Measurements from ENCODE around the gene USP14. TPM values are rescaled to one million over a fixed set of nuclear protein-coding genes. Genes with fewer than 3 reads are reported as not detected.

Gene USP14
- total RNA-seq, 1 donor from 2014 or later: 58.3 TPM

DNA sequence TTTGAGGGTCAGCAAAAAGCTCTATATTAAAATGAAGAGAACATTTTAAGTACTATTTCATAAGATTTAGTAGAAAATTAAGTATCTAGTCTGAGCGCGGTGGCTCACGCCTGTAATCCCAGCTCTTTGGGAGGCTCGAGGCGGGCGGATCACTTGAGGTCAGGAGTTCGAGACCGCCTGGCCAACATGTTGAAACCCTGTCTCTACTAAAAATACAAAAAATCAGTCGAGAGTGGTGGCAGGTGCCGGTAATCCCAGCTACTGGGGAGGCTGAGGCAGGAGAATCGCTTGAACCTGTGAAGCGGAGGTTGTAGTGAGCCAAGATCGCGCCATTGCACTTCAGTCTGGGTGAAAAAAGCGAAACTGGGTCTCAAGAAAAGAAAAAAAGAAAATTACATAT is 1.6 kb downstream of the USP14 start:
- DNase-seq (ENCODE audit: low spot score): no peak

DNA sequence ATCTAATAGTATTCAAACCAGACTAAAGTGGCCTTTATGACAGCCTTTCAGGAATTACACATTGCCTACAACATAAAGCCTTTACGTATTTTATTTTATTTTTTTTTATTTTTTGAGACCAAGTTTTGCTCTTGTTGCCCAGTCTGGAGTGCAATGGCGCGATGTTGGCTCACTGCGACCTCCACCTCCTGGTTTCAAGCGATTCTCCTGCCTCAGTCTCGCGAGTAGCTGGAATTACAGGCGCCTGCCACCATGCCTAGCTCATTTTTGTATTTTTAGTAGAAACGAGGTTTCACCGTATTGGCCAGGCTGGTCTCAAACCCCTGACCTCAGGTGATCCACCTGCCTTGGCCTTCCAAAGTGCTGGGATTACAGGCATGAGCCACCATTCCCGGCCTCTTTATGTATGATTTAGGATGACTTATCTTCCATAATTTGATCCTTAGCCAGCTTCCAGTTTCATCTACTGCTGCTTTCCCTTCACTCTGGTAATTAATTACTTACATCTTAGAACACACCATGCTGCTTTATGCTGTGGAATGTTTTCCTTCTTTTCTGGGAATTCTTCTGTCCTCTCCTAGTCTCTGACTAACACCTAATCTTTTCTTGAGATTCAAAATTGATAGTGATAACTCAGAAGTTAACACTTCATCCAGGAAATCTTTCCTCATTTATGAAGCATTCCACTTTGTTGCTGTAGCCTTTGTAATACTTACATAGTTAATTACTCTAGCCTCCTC is 2.6 kb downstream of the USP14 start:
- DNase-seq (ENCODE audit: low spot score): no peak

DNA sequence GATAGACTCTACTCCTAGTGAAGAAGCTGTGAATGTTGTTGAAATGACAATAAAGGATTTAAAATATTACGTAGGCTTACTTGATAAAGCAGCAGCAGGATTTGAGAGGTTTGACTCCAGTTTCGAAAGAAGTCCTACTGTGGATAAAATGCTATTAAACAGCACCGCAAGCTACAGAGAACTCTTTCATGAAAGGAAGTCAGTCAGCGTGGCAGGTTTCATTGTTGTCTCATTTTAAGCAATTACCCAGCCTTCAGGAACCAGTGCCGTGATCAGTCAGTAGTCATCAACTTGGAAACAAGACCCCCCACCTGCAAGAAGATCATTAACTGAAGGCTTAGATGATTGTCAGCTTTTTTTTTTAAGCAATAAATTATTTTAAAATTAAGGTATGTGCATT is 14.0 kb downstream of the USP14 start:
- no peak for DNase-seq (ENCODE audit: low spot score)

DNA sequence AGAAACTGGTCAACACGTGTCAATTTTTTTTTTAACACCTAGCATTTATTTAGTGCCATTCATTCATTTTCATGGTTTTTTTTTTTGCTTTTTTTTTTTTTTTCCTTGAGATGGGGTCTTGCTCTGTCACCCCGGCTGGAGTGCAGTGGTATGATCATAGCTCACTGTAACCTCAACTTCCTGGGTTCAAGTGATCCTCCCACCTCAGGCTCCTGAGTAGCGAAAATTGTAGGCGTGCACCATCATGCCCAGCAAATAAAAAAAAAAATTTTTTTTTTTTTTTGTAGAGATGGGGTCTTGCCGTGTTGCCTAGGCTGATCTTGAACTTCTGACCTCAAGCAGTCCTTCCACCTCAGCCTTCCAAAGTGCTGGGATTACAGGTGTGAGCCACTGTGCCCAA is 21.1 kb downstream of the USP14 start:
- DNase-seq (ENCODE audit: low spot score): no peak

DNA sequence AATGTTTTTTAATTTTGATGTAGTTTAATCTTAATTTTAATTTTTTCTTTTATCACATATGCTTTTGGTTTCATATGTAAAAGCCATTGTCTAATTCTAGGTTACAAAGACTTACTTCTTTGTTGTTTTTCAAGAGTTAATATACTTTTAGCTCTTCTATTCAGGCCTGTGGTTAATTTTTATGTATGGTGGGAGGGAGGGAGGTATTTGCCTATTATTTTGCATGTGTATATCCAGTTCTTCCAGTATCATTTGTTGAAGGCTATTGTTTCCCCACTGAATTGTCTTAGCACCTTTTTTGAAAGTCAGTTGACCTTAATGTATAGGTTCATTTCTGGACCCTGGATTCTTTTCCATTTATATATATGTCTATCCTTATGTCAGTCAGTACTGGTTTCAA is 23.4 kb downstream of the USP14 start:
- no peak for DNase-seq (ENCODE audit: low spot score)

DNA sequence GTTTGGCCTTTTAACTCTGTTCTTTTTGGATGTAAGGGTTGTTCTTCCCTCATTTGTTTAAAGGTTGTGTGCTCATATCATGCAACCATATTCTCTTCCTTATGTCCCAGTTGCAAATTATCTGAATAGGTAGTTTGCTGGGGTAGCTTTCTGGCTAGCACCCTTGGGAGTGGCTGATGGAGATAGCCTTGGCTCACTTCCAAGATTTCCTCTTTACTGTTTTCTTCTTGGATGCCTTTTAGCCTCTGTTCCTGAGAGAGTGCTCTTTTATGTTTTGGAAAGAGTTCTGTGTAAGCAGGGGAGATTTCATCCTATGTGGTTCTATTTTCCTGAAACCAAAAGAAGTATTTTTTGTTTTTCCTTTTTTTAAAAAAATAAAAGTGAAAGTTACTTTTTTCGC is 25.4 kb downstream of the USP14 start:
- no peak for DNase-seq (ENCODE audit: low spot score)

DNA sequence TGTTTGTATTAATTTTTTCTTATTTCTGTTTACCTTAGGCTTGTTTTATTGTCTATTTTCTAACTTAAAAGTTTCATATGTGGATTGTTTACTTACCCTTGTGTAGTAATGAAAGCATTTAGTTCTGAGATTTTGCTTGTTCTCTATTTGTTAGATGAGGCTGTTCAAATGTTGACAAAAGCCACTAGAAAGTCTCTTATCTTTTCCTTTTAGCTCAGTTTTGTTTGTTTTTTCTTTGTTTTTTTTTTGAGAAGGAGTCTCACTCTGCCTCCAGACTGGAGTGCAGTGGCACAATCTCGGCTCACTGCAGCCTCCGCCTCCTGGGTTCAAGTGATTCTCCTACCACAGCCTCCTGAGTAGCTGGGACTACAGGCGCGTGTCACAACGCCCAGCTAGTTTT is 30.9 kb downstream of the USP14 start:
- DNase-seq (ENCODE audit: low spot score): no peak

DNA sequence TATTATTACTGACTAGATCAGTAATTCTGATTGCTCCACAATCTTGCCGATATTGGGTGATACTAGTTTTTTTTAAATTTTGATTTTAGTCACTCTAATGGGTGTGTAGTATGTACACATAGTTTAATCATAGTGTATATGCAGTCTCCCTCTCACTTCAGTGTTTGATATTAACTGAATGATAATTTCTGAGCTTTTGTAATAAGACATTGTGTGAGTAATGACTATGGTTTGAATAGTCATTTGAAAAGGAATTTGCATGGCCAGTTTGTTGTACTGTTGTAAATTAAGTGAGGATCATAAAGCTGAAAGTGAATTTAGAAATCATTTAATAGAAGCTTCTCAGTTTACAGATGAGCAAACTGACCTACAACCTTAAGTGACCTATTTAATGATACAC is 33.4 kb downstream of the USP14 start:
- DNase-seq (ENCODE audit: low spot score): no peak

DNA sequence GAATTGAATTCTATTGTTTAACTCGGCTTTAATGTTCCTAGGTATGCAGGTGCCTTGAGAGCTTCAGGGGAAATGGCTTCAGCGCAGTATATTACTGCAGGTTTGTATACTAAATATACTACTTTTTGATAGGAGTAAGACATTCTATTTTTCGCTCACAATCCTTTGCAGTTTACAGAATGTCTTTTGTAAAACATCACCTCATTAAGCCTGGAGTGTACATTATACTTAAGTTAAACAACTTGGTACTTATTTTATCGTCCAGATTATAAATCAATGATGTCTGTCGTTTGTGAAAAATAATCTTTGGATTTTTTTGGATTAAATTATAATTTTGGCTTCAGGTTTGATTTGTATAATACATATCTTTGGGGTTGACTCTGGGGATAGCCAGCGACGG is 34.4 kb downstream of the USP14 start:
- no peak for DNase-seq (ENCODE audit: low spot score)

DNA sequence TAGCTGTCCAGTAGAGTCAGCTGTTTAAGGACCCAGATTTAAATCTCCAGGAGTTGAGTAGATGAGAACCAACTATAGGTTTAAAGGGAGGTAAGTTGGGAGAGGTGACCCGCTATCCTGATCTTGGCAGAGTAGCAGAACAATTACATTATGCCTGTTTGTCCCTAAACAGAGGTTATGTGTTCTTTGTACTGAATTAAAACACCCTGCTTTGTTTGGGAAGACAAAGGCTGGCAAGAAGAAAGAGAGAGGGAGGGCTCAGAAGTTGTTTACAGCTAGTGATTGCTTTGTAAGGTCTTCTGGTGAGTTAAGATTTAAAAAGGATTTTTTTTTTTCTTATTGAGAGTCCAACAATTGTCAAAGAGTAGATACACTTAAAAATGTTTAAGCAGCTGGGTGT is 37.3 kb downstream of the USP14 start:
- DNase-seq (ENCODE audit: low spot score): no peak

DNA sequence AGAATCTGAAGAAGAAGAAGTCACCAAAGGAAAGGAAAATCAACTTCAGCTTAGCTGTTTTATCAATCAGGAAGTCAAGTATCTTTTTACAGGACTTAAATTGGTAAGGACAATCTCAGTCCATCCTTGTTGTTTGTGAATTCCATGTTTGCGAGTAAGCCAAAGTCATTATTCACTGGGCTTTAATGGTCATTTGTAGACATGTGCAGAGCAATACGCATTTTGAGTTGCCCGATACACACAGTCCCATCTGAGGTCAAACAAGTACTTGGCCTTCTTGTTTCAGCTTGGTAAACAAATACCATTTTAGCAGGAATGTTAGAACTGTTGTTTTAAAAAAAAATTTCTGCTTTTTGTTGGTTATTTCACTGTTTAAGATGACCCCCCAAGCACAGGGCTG is 40.9 kb downstream of the USP14 start:
- no peak for DNase-seq (ENCODE audit: low spot score)

DNA sequence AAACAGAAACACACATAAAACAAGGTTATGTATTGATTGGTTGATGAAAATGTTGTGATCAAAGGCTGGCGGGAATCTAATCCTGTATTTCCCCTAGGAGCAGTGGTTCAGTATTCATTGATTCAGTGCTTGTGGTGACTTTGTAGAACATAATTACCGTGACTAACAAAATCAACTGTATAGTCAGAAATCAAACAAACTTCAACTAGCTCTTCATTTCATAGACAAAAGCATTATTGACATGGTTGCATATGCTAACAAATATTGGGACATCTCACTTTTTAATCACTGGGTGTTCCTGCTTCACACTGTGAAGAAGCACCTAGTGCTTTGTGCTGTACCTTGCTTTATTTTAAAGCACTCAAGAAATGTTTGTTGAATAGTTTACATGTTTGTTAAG is 41.4 kb downstream of the USP14 start:
- no peak for DNase-seq (ENCODE audit: low spot score)

DNA sequence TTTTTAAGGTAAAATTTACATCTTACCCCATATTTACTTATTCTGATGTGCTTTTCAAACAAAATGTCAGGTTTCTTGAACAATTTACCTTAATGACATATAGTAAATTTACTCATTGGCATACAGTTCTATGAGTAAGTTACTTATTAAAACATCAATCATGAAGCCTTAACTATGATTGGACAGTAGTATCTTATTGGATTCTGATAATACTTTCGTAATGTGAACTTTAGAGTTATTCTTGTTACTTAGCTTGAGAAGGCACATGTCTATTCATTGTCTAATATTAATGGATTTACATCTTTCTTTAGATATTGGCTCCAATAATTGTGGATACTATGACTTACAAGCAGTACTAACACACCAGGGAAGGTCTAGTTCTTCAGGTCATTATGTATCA is 51.7 kb downstream of the USP14 start:
- no peak for DNase-seq (ENCODE audit: low spot score)

DNA sequence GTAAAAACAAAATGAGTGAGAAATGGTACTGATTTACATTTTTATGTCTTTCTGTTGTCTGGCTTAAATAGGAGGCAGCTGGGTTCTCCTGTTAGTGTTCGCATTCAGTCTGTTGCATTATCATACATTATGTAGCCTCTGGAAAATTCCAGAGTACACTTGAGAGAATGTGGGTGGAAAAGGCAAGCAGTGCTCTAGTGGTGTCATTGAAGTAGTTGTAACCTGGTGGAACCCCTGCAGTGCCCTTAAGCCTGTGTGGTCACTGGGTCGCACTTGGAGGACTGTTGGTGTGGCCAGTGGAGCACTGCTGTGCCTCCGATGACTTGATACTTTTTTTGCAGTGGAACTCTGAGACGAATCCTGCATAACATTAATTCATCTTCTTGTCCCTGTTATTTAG is 52.4 kb downstream of the USP14 start:
- DNase-seq (ENCODE audit: low spot score): no peak

DNA sequence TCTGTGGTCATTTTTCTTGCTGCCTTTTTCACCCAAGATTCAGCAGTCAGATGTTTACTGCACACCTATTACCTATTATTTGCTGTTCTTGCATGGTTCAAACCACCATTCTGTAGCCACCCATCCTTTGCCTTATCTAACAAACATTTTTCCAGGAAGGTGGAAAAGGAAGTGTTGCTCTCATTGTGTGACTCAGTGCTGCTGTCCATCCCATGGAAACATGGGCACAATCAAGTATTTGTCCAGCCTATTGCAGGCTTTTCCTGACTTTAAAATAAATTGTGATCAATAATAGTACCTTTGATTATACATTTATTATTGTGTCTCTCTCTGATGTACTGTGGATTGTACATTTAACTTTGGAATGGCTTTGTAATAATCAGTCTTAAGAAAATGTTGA is 53.2 kb downstream of the USP14 start:
- no peak for DNase-seq (ENCODE audit: low spot score)

DNA sequence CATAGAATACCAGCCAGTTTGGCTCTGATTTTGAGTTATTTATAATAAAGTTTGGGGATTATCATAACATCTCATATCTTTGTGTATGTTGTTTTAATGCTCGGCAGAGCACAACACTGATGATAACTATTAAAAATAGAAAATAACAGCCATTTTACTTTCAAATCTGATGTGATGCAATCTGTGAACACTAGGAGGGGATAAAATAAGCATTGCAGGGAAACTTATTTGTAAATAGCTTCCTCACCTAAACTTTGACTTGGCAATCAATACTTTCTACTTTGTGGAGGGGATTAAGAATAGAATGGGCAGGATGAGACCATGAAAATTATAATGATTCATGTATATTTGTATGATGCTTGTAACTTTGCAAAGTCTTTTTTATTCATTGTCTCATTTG is 54.4 kb downstream of the USP14 start:
- no peak for DNase-seq (ENCODE audit: low spot score)

DNA sequence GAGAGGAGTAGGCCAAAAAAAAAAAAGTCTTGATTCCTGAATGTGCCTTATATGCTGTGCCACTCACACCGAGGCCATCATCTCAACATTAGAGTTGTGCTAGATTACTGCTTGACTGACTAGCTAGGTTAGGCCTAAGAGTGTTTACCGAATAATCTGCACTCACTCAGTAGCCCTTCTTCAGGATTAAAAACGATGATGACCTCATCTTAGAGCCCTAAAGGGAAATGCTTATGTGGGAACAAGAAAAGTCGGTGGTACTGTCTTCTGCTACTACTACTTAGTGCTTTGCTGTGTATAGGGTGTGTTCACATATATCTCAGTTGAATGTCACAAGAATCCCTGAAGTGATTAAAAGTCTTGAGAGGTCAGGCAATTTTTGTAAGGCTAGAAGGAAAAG is 55.1 kb downstream of the USP14 start:
- no peak for DNase-seq (ENCODE audit: low spot score)

DNA sequence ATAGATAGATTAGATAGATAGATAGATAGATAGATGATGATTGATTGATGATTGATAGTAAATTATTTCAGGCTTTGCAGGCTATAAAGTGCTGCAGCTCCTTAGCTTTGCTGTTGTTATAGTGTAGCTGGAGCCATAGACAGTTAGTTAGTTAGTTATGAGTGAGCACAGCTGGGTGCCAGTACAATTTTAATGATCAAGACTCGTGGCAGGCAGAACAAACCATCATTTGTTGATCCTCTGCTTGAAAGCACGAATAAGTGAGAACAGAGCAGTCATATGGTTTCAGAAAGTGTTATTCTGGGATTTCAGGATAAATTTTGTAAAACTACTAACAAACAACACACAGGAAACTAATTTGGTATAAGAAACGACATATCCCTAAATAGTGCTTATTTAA is 55.6 kb downstream of the USP14 start:
- no peak for DNase-seq (ENCODE audit: low spot score)

DNA sequence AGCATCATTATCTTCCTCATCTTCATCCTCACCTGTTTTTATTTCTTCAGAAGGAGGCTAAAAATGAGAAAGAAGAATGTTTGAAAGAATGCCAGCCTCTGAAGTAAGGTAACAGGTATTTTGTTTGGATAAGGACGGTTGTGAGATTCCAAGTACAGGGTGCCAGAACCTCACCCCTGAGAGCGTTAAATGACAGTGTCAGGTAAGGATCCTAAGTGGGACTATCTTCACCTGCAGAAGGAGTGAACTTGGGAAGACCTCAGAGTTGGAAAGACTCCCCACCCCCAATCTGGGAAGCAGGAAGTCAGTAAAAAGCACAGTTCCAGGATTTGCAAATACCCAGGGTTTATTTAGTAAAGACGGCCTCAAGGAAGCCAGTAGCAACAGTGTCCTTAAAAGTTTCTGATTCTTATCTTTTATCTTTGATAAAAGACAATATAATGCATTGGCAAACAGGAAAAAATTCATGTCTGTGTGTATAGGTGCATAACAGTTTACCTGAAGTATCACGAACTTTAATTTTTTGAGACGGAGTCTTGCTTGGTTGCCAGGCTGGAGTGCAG is 57.2 kb downstream of the USP14 start:
- no peak for DNase-seq (ENCODE audit: low spot score)

DNA sequence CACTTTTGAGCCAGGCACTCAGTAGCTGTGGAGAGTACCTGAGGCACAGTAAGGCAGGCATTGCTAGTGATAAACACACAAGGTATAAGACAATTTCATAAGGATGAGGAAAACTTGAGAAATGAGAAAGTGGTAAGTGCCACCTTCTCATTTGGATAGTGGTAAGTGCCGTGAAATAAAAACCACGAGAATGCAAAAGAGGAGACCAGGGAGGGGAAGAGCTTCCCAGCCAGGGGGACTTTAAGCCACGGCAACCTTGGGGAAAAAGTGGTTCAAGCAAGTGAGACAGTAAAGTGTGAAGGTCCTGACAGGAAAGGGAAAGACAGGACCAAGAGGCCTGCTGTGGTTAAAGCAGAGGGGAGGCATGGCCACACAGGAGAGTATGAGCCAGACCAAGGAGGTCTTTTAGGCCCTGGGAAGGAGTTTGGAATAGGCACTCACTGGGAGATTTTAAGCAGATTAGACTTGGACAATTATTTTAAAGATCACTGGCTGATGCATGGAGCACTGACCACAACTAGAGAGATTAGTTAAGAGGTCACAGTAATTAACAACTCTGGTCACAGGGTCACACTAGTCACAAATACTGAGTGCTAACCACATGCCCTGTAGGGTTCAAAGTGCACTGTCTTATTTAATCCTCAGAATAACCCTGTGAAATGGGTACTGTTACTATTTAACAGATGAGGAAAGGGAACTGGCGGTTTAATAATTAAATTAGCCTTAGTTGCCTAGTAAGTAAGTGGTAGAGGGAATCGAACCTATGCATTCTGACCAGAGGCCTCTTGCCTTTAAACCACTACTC is 59.4 kb downstream of the USP14 start:
- no peak for DNase-seq (ENCODE audit: low spot score)

DNA sequence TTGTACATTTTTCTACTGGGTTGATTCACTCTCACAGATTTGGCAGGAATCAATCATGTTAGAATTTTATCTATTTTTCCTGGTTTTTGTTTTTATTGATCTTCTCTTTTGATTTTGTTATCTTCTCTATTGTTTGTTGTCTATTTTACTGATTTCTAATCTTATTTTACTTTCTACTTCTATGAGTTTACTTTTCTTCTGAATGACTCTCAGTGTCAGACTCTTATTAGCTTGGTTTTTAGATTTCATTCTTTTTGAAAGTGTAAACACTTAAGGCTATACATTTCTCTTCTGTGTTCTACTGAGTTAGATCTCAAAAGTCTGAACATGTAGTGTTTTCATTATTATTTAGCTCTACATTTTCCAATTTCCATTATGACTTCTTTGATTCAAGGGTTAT is 62.4 kb downstream of the USP14 start:
- no peak for DNase-seq (ENCODE audit: low spot score)

DNA sequence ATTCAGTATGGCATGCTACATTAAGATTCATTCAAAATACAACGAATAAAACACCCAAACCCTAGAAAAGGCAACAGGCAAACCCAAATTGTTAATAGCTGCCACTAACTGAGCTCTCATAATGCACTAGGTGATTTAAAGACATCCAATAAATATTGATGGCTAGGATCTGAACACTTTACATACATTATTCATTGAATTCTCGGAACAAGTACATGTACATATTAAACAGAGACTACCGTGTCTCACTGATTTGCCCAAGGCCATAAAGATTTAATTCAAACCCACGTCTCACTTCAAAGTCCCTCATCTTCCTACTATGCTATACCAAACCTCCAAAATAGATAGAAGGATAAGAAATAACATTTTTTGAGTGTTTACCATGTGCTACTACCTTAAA is 67.4 kb downstream of the USP14 start:
- no peak for DNase-seq (ENCODE audit: low spot score)

DNA sequence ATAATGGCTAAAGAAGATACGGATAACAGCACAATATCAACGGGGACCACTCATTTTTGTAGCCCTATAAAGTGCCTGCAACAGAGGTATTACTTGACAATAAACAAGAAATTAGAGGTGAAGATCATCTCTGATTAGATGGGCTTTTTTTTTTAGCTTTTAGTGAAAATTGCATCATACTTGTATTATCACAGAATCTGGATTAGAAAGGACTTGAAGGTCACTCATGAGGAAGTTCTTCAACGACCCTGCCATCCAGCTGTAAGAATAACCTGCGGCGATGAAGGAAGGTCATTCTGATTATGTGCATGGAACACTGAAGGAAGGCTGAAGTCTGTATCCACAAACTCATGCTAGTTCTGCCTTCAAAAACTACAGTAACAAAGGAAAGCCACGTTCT is 69.0 kb downstream of the USP14 start:
- no peak for DNase-seq (ENCODE audit: low spot score)
